ENCODE measurements around the gene NR5A2.
"Not testable (repeated sequence)": the region's sequence is repeated elsewhere in the genome, so short reads cannot be mapped to it uniquely, and the experiment has no call there.

The NR5A2 gene

GRCh38 chr1:200187332-200187731, 159.8 kb downstream of the NR5A2 start:
- H3K9me3 Mint-ChIP-seq; H3K27ac Mint-ChIP-seq; ATAC-seq; H3K4me3 Mint-ChIP-seq; H3K36me3 Mint-ChIP-seq (ENCODE audit: low read depth); DNase-seq; H3K27me3 Mint-ChIP-seq: not testable (repeated sequence)
- H3K4me1 Mint-ChIP-seq, result peaks cover 11% of the 10 kb centered on the region

- H3K4me1 Mint-ChIP-seq, result no peaks in the 10 kb centered on the region
- H3K27ac Mint-ChIP-seq, result no peak overlapping the region
- peaks cover 3% of the 10 kb centered on the region for H3K27me3 Mint-ChIP-seq
- no peak for ATAC-seq
- peaks cover 3% of the 10 kb centered on the region for H3K9me3 Mint-ChIP-seq
- H3K36me3 Mint-ChIP-seq (ENCODE audit: low read depth), result no peaks in the 10 kb centered on the region
- no peak for DNase-seq
- no peak overlapping the region for H3K4me3 Mint-ChIP-seq
Measured at GRCh38 chr1:200191993-200192392, 164.5 kb downstream of the NR5A2 start.

- peaks cover 3% of the 10 kb centered on the region for H3K27me3 Mint-ChIP-seq
- peaks cover 3% of the 10 kb centered on the region for H3K9me3 Mint-ChIP-seq
- H3K36me3 Mint-ChIP-seq (ENCODE audit: low read depth), result no peaks in the 10 kb centered on the region
- DNase-seq (no peak), ATAC-seq (no peak)
- no peak overlapping the region for H3K27ac Mint-ChIP-seq
- no peaks in the 10 kb centered on the region for H3K4me1 Mint-ChIP-seq
- no peak overlapping the region for H3K4me3 Mint-ChIP-seq
Measured at GRCh38 chr1:200194477-200194876, 167.0 kb downstream of the NR5A2 start.

GRCh38 chr1:200198236-200198635, 170.7 kb downstream of the NR5A2 start:
- no peak for ATAC-seq
- Mint-ChIP-seq H3K9me3 (no peaks in the 10 kb centered on the region), H3K36me3 (ENCODE audit: low read depth) (no peaks in the 10 kb centered on the region), H3K27me3 (peaks cover 3% of the 10 kb centered on the region), H3K27ac (no peak overlapping the region), H3K4me3 (no peak overlapping the region), H3K4me1 (no peaks in the 10 kb centered on the region)
- DNase-seq, result no peak

- Mint-ChIP-seq H3K9me3 (no peaks in the 10 kb centered on the region), H3K4me1 (peaks cover 18% of the 10 kb centered on the region), H3K27me3 (peaks cover 7% of the 10 kb centered on the region), H3K27ac (no peak overlapping the region), H3K4me3 (no peak overlapping the region), H3K36me3 (ENCODE audit: low read depth) (no peaks in the 10 kb centered on the region)
- DNase-seq (no peak), ATAC-seq (no peak)
Measured at GRCh38 chr1:200205216-200205995, 177.9 kb downstream of the NR5A2 start.

- ATAC-seq (peak; percentile 63), DNase-seq (no peak)
- no peaks in the 10 kb centered on the region for H3K36me3 Mint-ChIP-seq (ENCODE audit: low read depth)
- H3K27ac Mint-ChIP-seq, result no peak overlapping the region
- no peaks in the 10 kb centered on the region for H3K9me3 Mint-ChIP-seq
- H3K4me3 Mint-ChIP-seq, result no peak overlapping the region
- H3K4me1 Mint-ChIP-seq, result peaks cover 18% of the 10 kb centered on the region
- H3K27me3 Mint-ChIP-seq, result peaks cover 7% of the 10 kb centered on the region
Measured at GRCh38 chr1:200206340-200206739, 178.8 kb downstream of the NR5A2 start.

- ATAC-seq, result no peak
- Mint-ChIP-seq H3K4me1 (peaks cover 18% of the 10 kb centered on the region), H3K4me3 (no peak overlapping the region), H3K27me3 (peaks cover 7% of the 10 kb centered on the region), H3K36me3 (ENCODE audit: low read depth) (no peaks in the 10 kb centered on the region), H3K27ac (no peak overlapping the region), H3K9me3 (no peaks in the 10 kb centered on the region)
- no peak for DNase-seq
Measured at GRCh38 chr1:200206761-200207160, 179.3 kb downstream of the NR5A2 start.

GRCh38 chr1:200207711-200208126, 180.2 kb downstream of the NR5A2 start:
- peak; percentile 82 for ATAC-seq
- no peak for DNase-seq
- Mint-ChIP-seq H3K4me1 (peaks cover 18% of the 10 kb centered on the region), H3K9me3 (no peaks in the 10 kb centered on the region), H3K27ac (no peak overlapping the region), H3K27me3 (peaks cover 5% of the 10 kb centered on the region), H3K4me3 (no peak overlapping the region), H3K36me3 (ENCODE audit: low read depth) (no peaks in the 10 kb centered on the region)

GRCh38 chr1:200211157-200211556, 183.6 kb downstream of the NR5A2 start:
- no peak for ATAC-seq
- DNase-seq, result no peak
- no peaks in the 10 kb centered on the region for H3K27me3 Mint-ChIP-seq
- H3K9me3 Mint-ChIP-seq, result peaks cover 7% of the 10 kb centered on the region
- no peak overlapping the region for H3K4me3 Mint-ChIP-seq
- no peaks in the 10 kb centered on the region for H3K36me3 Mint-ChIP-seq (ENCODE audit: low read depth)
- H3K27ac Mint-ChIP-seq, result no peak overlapping the region
- H3K4me1 Mint-ChIP-seq, result peaks cover 15% of the 10 kb centered on the region

GRCh38 chr1:200213392-200213791, 185.9 kb downstream of the NR5A2 start:
- H3K27me3 Mint-ChIP-seq, result no peaks in the 10 kb centered on the region

GRCh38 chr1:200213921-200214320, 186.4 kb downstream of the NR5A2 start:
- ATAC-seq (no peak), DNase-seq (no peak)
- Mint-ChIP-seq H3K27me3 (no peaks in the 10 kb centered on the region), H3K36me3 (ENCODE audit: low read depth) (no peaks in the 10 kb centered on the region), H3K9me3 (peaks cover 7% of the 10 kb centered on the region), H3K27ac (no peak overlapping the region), H3K4me3 (no peak overlapping the region), H3K4me1 (no peaks in the 10 kb centered on the region)

More at GRCh38 chr1:200213392-200213791, 185.9 kb downstream of the NR5A2 start:
- Mint-ChIP-seq H3K4me3 (no peak overlapping the region), H3K36me3 (ENCODE audit: low read depth) (no peaks in the 10 kb centered on the region), H3K4me1 (no peaks in the 10 kb centered on the region), H3K27ac (no peak overlapping the region), H3K9me3 (peaks cover 7% of the 10 kb centered on the region)
- DNase-seq, result no peak
- no peak for ATAC-seq

GRCh38 chr1:200215350-200215749, 187.8 kb downstream of the NR5A2 start:
- Mint-ChIP-seq H3K9me3 (peaks cover 7% of the 10 kb centered on the region), H3K27me3 (no peaks in the 10 kb centered on the region), H3K4me3 (no peak overlapping the region), H3K27ac (no peak overlapping the region), H3K36me3 (ENCODE audit: low read depth) (no peaks in the 10 kb centered on the region), H3K4me1 (no peaks in the 10 kb centered on the region)
- DNase-seq (no peak), ATAC-seq (no peak)

GRCh38 chr1:200217703-200218102, 190.2 kb downstream of the NR5A2 start:
- Mint-ChIP-seq H3K36me3 (ENCODE audit: low read depth) (no peaks in the 10 kb centered on the region), H3K27ac (no peak overlapping the region), H3K9me3 (peaks cover 11% of the 10 kb centered on the region), H3K27me3 (no peaks in the 10 kb centered on the region), H3K4me3 (no peak overlapping the region), H3K4me1 (peaks cover 2% of the 10 kb centered on the region)
- DNase-seq (no peak), ATAC-seq (no peak)

GRCh38 chr1:200221614-200222282, 194.2 kb downstream of the NR5A2 start:
- H3K36me3 Mint-ChIP-seq (ENCODE audit: low read depth), result no peaks in the 10 kb centered on the region
- peaks cover 8% of the 10 kb centered on the region for H3K27me3 Mint-ChIP-seq
- H3K4me3 Mint-ChIP-seq, result no peak overlapping the region
- no peak overlapping the region for H3K27ac Mint-ChIP-seq
- no peak for DNase-seq
- peaks cover 4% of the 10 kb centered on the region for H3K9me3 Mint-ChIP-seq
- no peak for ATAC-seq
- peaks cover 9% of the 10 kb centered on the region for H3K4me1 Mint-ChIP-seq

- H3K4me3 Mint-ChIP-seq, result no peak overlapping the region
- no peak for ATAC-seq
- H3K36me3 Mint-ChIP-seq (ENCODE audit: low read depth), result no peaks in the 10 kb centered on the region
- peaks cover 12% of the 10 kb centered on the region for H3K4me1 Mint-ChIP-seq
- DNase-seq, result no peak
- no peak overlapping the region for H3K27ac Mint-ChIP-seq
- peaks cover 4% of the 10 kb centered on the region for H3K9me3 Mint-ChIP-seq
- H3K27me3 Mint-ChIP-seq, result peaks cover 8% of the 10 kb centered on the region
Measured at GRCh38 chr1:200223207-200223606, 195.7 kb downstream of the NR5A2 start.
